Measurements from ENCODE around the gene GATD1.
A peak's percentile ranks its signal among the peaks of the same experiment; 100 is the strongest.

- TF ChIP-seq CTCF (IDR thresholded peaks at IDR 0.05) (no peak), POLR2A (IDR thresholded peaks at IDR 0.05) (no peak), EP300 (IDR thresholded peaks at IDR 0.05) (peak in 1 of 2 donors; percentile 53)
These were observed 4.6 kb downstream of the GATD1 start for GRCh38 chr11:772429-773390.

All from tibial nerve (tissue), 4 donors.